G401 (cell line): ENCODE measurements around the gene RHOT2. TPM values are rescaled to one million over a fixed set of nuclear protein-coding genes. Genes with fewer than 3 reads are reported as not detected.

Source experiments
- DNase-seq: peaks from one replicate; pipeline ENCODE4 v3.0.0-alpha.2; 2015; ENCODE audit warnings: low spot score
- in situ Hi-C: cut with HindIII; loops from 2 replicates; pipeline ENCODE4 v1.10.0; 2016; ENCODE audit warnings: low sequenced_read_pairs, mixed read lengths
- total RNA-seq: library from RNA; depleted of rRNA; stranded (reverse); fragments of >200 nt; shearing (Covaris generic); gene quantifications from 2 replicates; pipeline ENCODE4 v1.2.3, GENCODE V29; 2014

The RHOT2 gene
- total RNA-seq, 1 experiment from 2014 or later, result 104 TPM

- no peak for DNase-seq
- in situ Hi-C loops, result no loop called here
These were observed 5.3 kb upstream of the RHOT2 start for GRCh38 chr16:662597-662996.

GRCh38 chr16:666572-666971, 1.4 kb upstream of the RHOT2 start:
- in situ Hi-C loops, result no loop called here
- no peak for DNase-seq

DNA sequence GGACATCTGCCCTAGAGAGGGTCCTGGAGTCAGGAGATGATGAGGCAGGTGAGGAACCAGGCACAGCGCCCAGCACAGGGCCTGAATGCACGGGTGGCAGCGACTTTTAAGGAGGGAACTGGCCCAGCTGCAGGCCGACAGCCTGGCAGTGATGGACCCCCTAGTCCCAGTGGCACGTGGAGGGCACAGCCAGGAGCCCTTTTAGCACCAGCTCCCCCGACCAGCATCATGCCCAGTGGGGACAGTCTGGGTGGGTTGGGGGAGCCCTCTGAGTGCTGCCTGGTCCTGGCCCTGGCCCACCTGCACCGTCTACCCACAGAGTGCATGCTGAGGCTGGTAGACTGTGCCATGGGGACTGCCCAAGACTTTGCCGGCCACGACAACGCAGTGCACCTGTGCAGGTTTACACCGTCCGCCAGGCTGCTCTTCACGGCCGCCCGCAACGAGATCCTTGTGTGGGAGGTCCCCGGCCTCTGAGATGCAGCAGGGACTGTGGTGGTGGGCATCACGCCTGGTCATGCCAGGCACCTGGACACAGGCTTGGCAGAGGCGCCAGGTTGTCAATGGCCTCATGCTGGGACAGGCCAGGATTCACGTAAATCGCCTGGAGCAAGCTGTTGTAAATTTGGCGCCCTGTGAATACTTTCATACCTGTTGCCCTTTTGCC, 686 bp upstream of the RHOT2 start:
- DNase-seq, result no peak

DNA sequence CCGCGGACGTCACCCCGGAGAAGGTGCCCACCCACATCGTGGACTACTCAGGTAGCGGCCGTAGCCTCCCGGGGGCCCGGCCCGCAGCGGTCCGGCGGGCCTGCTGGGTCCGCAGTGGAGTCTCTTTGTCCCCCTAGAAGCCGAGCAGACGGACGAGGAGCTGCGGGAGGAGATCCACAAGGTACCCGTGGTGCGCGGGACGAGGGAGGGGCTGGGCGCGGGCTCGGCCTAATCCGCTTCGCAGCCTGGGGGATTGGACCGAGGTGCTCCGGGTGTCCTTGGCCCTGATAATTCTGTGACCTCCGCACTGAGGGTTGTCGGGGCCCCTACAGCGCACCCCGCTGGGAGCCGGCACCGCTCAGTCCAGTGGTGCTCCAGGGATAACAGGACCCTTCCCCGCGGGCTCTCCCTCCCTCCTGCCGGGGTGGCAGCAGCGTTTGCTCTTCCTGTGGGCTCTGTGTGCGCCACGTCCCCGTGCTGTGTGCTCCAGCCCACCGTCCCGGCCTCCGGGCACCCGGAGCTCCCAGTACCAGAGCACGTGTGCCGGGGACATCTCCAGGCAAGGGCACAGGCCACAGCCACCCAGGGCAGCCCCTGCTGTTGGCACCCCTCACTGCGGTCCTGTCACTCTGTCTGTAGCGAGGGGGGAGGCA, 713 bp downstream of the RHOT2 start:
- DNase-seq, result no peak
- in situ Hi-C loops, result no loop called here

More for the DNA sequence above, 686 bp upstream of the RHOT2 start:
- in situ Hi-C loops, result no loop called here

DNA sequence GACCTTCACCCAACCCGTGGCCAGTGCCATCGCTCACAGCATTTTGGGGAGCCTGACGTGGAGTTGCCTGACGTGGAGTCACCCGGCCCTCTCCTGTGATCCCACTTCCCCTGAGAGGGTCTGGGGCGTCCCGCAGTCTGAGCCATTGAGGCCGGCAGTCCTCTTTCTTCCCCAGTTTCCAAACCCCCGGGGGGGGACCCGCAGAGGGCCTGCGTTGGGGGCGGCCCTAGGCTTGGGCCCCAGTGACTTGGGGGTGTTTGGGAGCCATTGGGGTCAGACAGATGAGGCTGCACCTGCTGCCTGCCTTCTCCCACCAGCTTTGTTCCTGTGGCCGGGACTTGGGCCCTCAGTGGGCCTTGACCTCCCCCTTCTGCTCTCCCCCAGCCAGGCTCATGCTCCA, 1.7 kb downstream of the RHOT2 start:
- in situ Hi-C loops, result no loop called here
- no peak for DNase-seq

- no peak for DNase-seq
- in situ Hi-C loops, result no loop called here
These were observed 2.8 kb downstream of the RHOT2 start for GRCh38 chr16:670485-671352.

GRCh38 chr16:671353-672131, 3.6 kb downstream of the RHOT2 start:
- in situ Hi-C loops, result no loop called here

DNA sequence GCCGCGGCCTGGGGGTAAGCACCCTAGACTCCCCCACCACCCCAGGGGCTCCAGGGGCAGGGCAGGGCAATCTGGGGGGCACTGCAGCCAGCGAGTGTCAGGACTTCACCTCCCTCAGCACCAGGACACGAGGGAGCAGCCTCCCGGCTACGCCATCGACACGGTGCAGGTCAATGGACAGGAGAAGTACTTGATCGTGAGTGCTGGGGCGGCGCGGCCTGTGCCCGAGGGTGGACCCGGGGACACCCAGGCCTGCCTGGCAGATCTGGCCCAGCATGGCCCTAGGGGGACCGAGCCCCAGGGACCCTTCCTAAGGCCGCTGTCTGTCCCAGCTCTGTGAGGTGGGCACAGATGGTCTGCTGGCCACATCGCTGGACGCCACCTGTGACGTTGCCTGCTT, 4.4 kb downstream of the RHOT2 start:
- in situ Hi-C loops, result no loop called here
- DNase-seq, result no peak

More at GRCh38 chr16:671353-672131, 3.6 kb downstream of the RHOT2 start:
- DNase-seq, result no peak

- no peak for DNase-seq
- in situ Hi-C loops, result no loop called here
These were observed 4.9 kb downstream of the RHOT2 start for GRCh38 chr16:672851-673250.

GRCh38 chr16:673399-673991, 5.6 kb downstream of the RHOT2 start:
- no peak for DNase-seq
- in situ Hi-C loops, result no loop called here

DNA sequence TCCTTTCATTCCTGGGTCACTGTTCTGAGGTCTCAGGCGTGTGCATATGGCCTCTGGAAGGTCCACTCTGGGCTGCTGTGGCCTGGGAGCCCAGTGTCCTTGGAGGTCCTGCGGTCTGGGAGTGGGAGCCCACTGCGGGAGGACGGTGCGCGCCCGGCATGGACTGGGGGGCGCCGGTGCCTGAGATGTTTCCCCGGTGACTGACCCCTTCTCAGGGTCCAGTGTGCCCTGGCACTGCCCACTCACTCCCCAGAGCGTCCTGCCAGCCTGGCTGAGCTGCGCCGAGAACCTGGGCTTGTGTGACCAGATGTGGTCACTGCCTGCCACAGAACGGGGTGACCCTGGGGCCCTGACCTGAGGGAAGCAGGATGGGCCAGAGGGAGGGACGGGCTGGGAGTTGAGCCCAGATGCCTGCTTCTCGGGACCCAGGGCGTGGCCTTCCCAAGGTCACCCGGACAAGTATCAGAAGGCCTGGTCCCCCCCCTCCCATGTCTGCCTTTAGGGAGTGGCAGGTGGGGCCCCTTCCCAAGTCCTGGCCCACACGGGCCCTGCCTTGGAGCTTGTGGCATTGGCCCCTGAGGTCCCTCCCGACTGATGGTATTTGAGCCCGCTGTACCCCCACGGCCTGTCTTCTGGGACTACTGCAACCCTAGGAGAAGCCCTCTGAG, 6.4 kb downstream of the RHOT2 start:
- DNase-seq, result no peak

GRCh38 chr16:674968-675883, 7.3 kb downstream of the RHOT2 start, which contains the start of gene RHBDL1:
Gene RHBDL1 (plus strand): TSS chr16:675671. CDS start chr16:675791, 120 bp downstream.
- peak; percentile 37 for DNase-seq
- in situ Hi-C loops, result no loop called here

More for the DNA sequence above, 6.4 kb downstream of the RHOT2 start:
- in situ Hi-C loops, result no loop called here

DNA sequence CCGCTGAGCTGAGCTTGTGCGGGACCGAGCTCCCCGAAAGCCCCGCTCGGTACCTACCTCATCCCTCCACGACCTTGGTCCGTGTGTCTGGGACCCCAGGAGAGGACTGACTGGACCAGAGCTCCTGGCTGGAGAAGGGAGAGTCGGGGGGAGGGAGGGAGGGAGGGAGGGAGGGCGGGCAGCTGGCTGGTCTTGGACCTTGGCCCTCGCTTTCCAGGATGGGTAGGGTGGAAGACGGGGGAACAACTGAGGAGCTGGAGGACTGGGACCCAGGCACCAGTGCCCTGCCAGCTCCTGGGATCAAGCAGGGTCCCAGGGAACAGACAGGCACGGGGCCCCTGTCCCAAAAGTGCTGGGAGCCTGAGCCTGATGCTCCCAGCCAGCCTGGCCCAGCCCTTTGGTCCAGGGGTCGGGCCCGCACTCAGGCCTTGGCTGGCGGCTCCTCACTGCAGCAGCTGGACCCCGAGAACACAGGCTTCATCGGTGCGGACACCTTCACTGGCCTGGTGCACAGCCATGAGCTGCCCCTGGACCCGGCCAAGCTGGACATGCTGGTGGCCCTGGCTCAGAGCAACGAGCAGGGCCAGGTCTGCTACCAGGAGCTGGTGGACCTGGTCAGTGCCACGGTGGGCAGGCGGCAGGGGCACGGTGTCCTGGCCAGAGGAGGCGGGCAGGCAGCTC, 8.1 kb downstream of the RHOT2 start:
- in situ Hi-C loops, result no loop called here
- no peak for DNase-seq

- no peak for DNase-seq
- in situ Hi-C loops, result no loop called here
These were observed 8.6 kb downstream of the RHOT2 start for GRCh38 chr16:676565-676902.

DNA sequence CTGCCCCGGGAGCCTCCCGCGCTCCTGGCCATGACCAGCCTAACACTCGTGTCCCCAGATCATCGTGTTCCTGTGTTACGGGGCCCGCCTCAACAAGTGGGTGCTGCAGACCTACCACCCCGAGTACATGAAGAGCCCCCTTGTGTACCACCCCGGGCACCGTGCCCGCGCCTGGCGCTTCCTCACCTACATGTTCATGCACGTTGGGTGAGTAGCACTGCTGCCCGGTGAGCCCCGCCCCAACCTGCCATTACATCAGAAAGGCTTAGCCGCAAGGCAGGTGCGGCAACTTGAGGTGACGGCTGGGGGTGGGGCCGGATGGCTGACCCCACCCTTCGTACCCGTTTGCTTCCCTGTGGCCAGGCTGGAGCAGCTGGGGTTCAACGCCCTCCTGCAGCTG, 9.0 kb downstream of the RHOT2 start:
- in situ Hi-C loops, result no loop called here
- DNase-seq, result no peak

DNA sequence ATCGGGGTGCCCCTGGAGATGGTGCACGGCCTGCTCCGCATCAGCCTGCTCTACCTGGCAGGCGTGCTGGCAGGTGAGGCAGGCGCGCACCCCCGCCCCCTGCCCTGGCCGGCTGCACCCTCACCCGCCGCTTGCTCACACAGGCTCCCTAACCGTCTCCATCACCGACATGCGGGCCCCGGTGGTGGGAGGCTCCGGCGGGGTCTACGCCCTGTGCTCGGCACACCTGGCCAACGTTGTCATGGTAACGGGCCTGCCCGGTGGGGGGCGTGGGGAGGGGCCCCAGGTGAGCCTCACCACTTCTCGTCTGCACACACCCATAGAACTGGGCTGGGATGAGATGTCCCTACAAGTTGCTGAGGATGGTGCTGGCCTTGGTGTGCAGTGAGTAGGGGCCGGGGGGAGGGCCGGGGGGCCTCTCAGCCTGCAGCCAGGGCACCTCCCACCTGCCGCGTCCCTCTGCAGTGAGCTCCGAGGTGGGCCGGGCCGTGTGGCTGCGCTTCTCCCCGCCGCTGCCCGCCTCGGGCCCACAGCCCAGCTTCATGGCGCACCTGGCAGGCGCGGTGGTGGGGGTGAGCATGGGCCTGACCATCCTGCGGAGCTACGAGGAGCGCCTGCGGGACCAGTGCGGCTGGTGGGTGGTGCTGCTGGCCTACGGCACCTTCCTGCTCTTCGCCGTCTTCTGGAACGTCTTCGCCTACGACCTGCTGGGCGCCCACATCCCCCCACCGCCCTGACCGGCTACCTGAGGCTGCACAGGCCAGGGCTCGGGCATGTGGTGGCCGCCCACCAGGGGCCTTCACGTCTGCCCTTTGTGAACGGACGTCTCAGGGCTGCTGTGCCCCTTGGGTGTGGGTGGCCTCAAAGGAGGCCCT, 9.6 kb downstream of the RHOT2 start:
- in situ Hi-C loops, result no loop called here
- no peak for DNase-seq
